T-helper 1 cell (primary cell): ENCODE data around the gene AIF1L.
A peak's percentile ranks its signal among the peaks of the same experiment; 100 is the strongest.
"Not testable (repeated sequence)": the region's sequence is repeated elsewhere in the genome, so short reads cannot be mapped to it uniquely, and the experiment has no call there.

Source experiments
- DNase-seq, 5 donors: peaks; one replicate each; pipeline ENCODE4 v3.0.0-alpha.2; 2012 to 2020

Gene AIF1L

GRCh38 chr9:131125038-131125287, 28.6 kb downstream of the AIF1L start:
- DNase-seq: peak in 1 of 5 donors; percentile 7

- DNase-seq: peak; percentile 96 to 100 (median 99)
Observed at GRCh38 chr9:131125288-131126058, 29.1 kb downstream of the AIF1L start, which contains the start of gene NUP214. TSS of gene NUP214 (plus strand) at chr9:131125586. CDS start at chr9:131125705, 119 bp downstream.

- no peak for DNase-seq
Observed at GRCh38 chr9:131126059-131126426, 29.7 kb downstream of the AIF1L start.

GRCh38 chr9:131129183-131129582, 32.9 kb downstream of the AIF1L start:
- no peak for DNase-seq

GRCh38 chr9:131138676-131139075, 42.3 kb downstream of the AIF1L start:
- no peak for DNase-seq

GRCh38 chr9:131140112-131140511, 43.8 kb downstream of the AIF1L start:
- no peak for DNase-seq

GRCh38 chr9:131140550-131140949, 44.2 kb downstream of the AIF1L start:
- DNase-seq: no peak

- no peak for DNase-seq
Observed at GRCh38 chr9:131142160-131142559, 45.8 kb downstream of the AIF1L start.

- no peak for DNase-seq
Observed at GRCh38 chr9:131144201-131144600, 47.9 kb downstream of the AIF1L start.

- DNase-seq: no peak
Observed at GRCh38 chr9:131145245-131145644, 48.9 kb downstream of the AIF1L start.

- DNase-seq: no peak
Observed at GRCh38 chr9:131146186-131146585, 49.9 kb downstream of the AIF1L start.

GRCh38 chr9:131148276-131148675, 51.9 kb downstream of the AIF1L start:
- no peak for DNase-seq

- no peak for DNase-seq
Observed at GRCh38 chr9:131148966-131149687, 52.8 kb downstream of the AIF1L start.

- no peak for DNase-seq
Observed at GRCh38 chr9:131149688-131150053, 53.3 kb downstream of the AIF1L start.

- no peak for DNase-seq
Observed at GRCh38 chr9:131153595-131153994, 57.3 kb downstream of the AIF1L start.

- DNase-seq: not testable (repeated sequence)
Observed at GRCh38 chr9:131158673-131159072, 62.3 kb downstream of the AIF1L start.

GRCh38 chr9:131160416-131161112, 64.2 kb downstream of the AIF1L start:
- DNase-seq: no peak

GRCh38 chr9:131161585-131161984, 65.3 kb downstream of the AIF1L start:
- no peak for DNase-seq

- DNase-seq: no peak
Observed at GRCh38 chr9:131162886-131163285, 66.6 kb downstream of the AIF1L start.

GRCh38 chr9:131165523-131165922, 69.2 kb downstream of the AIF1L start:
- DNase-seq: no peak

- DNase-seq: no peak
Observed at GRCh38 chr9:131167146-131167692, 70.9 kb downstream of the AIF1L start.

- DNase-seq: no peak
Observed at GRCh38 chr9:131167936-131168335, 71.6 kb downstream of the AIF1L start.

- no peak for DNase-seq
Observed at GRCh38 chr9:131169563-131170240, 73.4 kb downstream of the AIF1L start.
